SH-SY5Y (cell line): ENCODE results near the gene GABRR1.

Experiments used
- GATA2 ChIP-seq: IDR thresholded peaks from 2 replicates; pipeline ENCODE4 v1.6.1; 2011; ENCODE audit warnings: mild to moderate bottlenecking, low read depth, low read length
- GATA3 ChIP-seq: IDR thresholded peaks from 2 replicates; pipeline ENCODE4 v1.6.1; 2011; ENCODE audit warnings: low read depth, mild to moderate bottlenecking, low read length, moderate library complexity

DNA sequence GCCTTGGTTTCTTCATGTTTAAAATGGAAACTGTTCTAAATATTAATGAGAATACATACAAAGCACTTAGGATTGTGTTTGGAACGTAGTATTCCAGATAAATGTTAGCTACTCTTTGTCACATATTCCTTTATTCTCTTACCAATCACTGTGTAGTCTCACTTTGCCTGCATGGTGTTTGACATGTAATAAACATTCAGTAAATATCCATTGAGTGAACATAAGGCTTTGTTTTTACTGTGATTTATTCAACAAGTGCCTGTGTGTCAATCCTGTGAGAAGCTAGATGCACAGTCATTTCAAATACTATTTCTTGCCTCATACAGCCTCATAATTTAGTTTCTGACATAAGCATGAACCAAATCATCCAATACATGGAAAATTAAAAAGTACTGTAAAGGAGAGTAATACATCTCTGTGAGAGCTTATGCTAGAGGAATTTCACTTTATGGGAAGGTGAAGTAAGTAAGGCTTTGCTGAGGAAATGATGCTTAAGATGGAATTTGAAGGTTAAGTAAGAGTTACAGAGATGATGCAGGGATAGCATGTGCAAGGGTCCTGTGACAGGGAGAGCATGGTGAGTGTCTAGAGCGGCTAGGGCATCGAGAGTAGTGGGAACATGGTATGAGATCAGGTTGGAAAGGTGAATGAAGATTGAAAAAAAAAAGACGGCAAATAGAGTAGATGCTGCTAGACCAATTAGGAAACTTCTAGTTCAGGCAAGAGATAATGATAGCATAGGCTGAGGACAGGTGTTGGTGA, 56.6 kb downstream of the GABRR1 start:
- no peak for TF ChIP-seq GATA3
- no peak for TF ChIP-seq GATA2
